ENCODE results near the gene SMG1.

DNA sequence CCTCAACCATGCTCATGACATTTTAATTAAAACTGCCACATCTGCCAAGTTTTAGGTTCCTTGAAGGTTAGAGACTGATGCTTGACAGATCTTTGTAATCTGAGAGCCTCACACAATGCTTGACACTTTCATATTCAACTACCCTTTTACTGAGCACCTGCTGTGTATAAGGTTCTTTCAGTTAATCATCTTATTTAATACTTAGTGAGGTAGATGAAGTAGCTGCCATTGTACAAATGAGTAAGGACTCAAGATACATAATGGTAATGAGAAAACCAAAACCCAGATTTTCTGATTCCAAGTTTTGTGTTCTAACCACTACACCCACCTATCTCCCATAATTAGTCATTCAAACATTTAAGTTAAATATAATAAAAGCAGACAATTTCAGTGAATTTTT is 89.5 kb downstream of the SMG1 start:
- TF ChIP-seq TAF1 (IDR thresholded peaks at IDR 0.05; ENCODE audit: borderline replicate concordance, low read depth, low read length) (no peak), CEBPB (IDR thresholded peaks at IDR 0.05; ENCODE audit: borderline replicate concordance in 1 of 2, low read depth in 2 of 2, low read length in 2 of 2) (no peak), NFIC (IDR thresholded peaks at IDR 0.05; ENCODE audit: low read depth, low read length) (no peak), SUZ12 (IDR thresholded peaks at IDR 0.05; ENCODE audit: unreplicated experiment) (no peak), BCL11A (IDR thresholded peaks at IDR 0.05; ENCODE audit: low read depth, low read length) (no peak), KDM1A (IDR thresholded peaks at IDR 0.05; ENCODE audit: borderline replicate concordance) (no peak), BRCA1 (IDR thresholded peaks at IDR 0.05; ENCODE audit: low read depth, low read length) (no peak), JUND (IDR thresholded peaks at IDR 0.05; ENCODE audit: low read depth, low read length) (no peak), NBN (IDR thresholded peaks at IDR 0.05) (no peak), BHLHE40 (IDR thresholded peaks at IDR 0.05; ENCODE audit: borderline replicate concordance in 1 of 2, low read depth in 2 of 2, low read length in 1 of 2) (no peak)
- TF ChIP-seq, protein P1, sequence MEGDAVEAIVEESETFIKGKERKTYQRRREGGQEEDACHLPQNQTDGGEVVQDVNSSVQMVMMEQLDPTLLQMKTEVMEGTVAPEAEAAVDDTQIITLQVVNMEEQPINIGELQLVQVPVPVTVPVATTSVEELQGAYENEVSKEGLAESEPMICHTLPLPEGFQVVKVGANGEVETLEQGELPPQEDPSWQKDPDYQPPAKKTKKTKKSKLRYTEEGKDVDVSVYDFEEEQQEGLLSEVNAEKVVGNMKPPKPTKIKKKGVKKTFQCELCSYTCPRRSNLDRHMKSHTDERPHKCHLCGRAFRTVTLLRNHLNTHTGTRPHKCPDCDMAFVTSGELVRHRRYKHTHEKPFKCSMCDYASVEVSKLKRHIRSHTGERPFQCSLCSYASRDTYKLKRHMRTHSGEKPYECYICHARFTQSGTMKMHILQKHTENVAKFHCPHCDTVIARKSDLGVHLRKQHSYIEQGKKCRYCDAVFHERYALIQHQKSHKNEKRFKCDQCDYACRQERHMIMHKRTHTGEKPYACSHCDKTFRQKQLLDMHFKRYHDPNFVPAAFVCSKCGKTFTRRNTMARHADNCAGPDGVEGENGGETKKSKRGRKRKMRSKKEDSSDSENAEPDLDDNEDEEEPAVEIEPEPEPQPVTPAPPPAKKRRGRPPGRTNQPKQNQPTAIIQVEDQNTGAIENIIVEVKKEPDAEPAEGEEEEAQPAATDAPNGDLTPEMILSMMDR (IDR thresholded peaks at IDR 0.05 in 2 of 3, conservative IDR thresholded peaks at IDR 0.05 in 1 of 3; ENCODE audit: control insufficient read depth in 2 of 3, extremely low read depth in 1 of 3, insufficient read depth in 1 of 3, low read depth in 3 of 3, low read length in 3 of 3) = no peak

Measured in GM12878 (cell line).